ENCODE data around the gene TRIP11. TPM values are rescaled to one million over a fixed set of nuclear protein-coding genes. Genes with fewer than 3 reads are reported as not detected.
A peak's percentile ranks its signal among the peaks of the same experiment; 100 is the strongest.

The TRIP11 gene
- total and polyA plus RNA-seq, 7 donors, result 6.8 to 54.8 (median 47.5) TPM

GRCh38 chr14:92039063-92039718 is 668 bp downstream of the TRIP11 start:
- 0 to 1% (median 0%) methylated on average over 22 of the region's 22 CpGs for WGBS, 3 donors
- H3K4me1 ChIP-seq, result peaks cover 34% of the 10 kb centered on the region
- DNase-seq (peak in 1 of 2 donors; percentile 77), ATAC-seq (peak; percentile 64 to 72 (median 69))
- no peaks in the 10 kb centered on the region for H3K27me3 ChIP-seq (ENCODE audit: insufficient read depth in 3 of 3, low read length in 2 of 3)
- H3K4me3 ChIP-seq, result peak overlapping the region; percentile 90
- H3K27ac ChIP-seq, result peak overlapping the region; percentile 98
- no peak for TF ChIP-seq CTCF (IDR thresholded peaks at IDR 0.05)
- H3K9me3 ChIP-seq, result no peaks in the 10 kb centered on the region
- intact Hi-C loops (cut with DNase I), result no loop called here
- no peaks in the 10 kb centered on the region for H3K36me3 ChIP-seq (ENCODE audit: insufficient read depth in 1 of 2, low read depth in 1 of 2)

GRCh38 chr14:92037989-92038388 is 1.9 kb downstream of the TRIP11 start:
- H3K27me3 ChIP-seq (ENCODE audit: insufficient read depth in 3 of 3, low read length in 2 of 3), result no peaks in the 10 kb centered on the region
- peak overlapping the region; percentile 90 for H3K4me3 ChIP-seq
- H3K4me1 ChIP-seq, result peaks cover 34% of the 10 kb centered on the region
- H3K9me3 ChIP-seq, result no peaks in the 10 kb centered on the region
- intact Hi-C loops (cut with DNase I), result no loop called here
- ATAC-seq (no peak), DNase-seq (no peak)
- H3K27ac ChIP-seq, result peak overlapping the region; percentile 6
- 34 to 46% (median 38%) methylated on average over 3 of the region's 3 CpGs for WGBS, 3 donors
- H3K36me3 ChIP-seq (ENCODE audit: insufficient read depth in 1 of 2, low read depth in 1 of 2), result no peaks in the 10 kb centered on the region
- no peak for TF ChIP-seq CTCF (IDR thresholded peaks at IDR 0.05)

- TF ChIP-seq CTCF (IDR thresholded peaks at IDR 0.05), result no peak
- Histone ChIP-seq H3K27ac (no peak overlapping the region), H3K27me3 (ENCODE audit: insufficient read depth in 3 of 3, low read length in 2 of 3) (no peaks in the 10 kb centered on the region), H3K9me3 (no peaks in the 10 kb centered on the region), H3K36me3 (ENCODE audit: insufficient read depth in 1 of 2, low read depth in 1 of 2) (peaks cover 0 to 19% of the 10 kb centered on the region in 2 donors), H3K4me1 (peaks cover 27% of the 10 kb centered on the region), H3K4me3 (no peak overlapping the region)
- intact Hi-C loops (cut with DNase I), result no loop called here
- DNase-seq (no peak), ATAC-seq (no peak)
- 22 to 72% (median 56%) methylated on average over 1 of the region's 1 CpG for WGBS, 3 donors
Measured at GRCh38 chr14:92035890-92036289, 4.0 kb downstream of the TRIP11 start.

DNA sequence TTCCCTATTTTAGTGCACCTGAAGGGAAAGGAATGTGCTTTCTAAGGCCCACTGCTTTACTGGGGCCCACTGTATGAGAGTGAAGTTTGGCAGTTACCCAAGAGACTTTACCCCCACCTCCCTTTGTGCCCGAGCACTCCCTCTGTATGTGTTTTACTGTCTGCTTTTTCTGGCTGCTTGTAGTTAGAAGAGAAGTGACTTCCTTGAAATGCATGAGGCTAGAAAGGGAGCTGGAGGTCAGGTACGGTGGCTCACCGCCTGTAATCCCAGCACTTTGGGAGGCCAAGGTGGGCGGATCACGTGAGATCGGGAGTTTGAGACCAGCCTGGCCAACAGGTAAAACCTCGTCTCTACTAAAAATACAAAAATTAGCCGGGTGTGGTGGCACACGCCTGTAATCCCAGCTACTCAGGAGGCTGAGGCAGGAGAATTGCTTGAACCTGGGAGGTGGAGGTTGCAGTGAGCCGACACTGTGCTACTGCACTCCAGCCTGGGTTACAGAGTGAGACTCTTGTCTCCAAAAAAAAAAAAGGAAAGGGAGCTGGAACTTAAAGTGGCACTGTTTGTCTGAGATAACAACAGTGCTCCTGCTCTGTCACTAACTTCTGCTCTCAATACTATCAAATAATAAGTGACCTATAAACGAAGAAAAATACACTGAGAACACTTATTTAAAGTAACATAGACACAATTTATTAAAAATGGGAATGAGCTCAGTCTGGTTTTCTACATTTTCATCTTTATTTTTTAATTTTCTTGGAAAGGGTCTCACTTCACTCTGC is 5.8 kb downstream of the TRIP11 start:
- 88 to 94% (median 94%) methylated on average over 11 of the region's 11 CpGs for WGBS, 3 donors
- no peak for TF ChIP-seq CTCF (IDR thresholded peaks at IDR 0.05)
- intact Hi-C loops (cut with DNase I), result no loop called here
- Histone ChIP-seq H3K4me1 (peaks cover 25% of the 10 kb centered on the region), H3K27me3 (ENCODE audit: insufficient read depth in 3 of 3, low read length in 2 of 3) (no peaks in the 10 kb centered on the region), H3K27ac (no peak overlapping the region), H3K9me3 (no peaks in the 10 kb centered on the region), H3K4me3 (no peak overlapping the region), H3K36me3 (ENCODE audit: insufficient read depth in 1 of 2, low read depth in 1 of 2) (peaks cover 0 to 33% of the 10 kb centered on the region in 2 donors)
- ATAC-seq (no peak), DNase-seq (no peak)
